GM18909 (cell line): ENCODE results near the gene MYH7B.

ENCODE experiments used
- ATAC-seq: cut with Tn5 transposase; IDR thresholded peaks from one replicate; pipeline ENCODE4 v1.9.1; 2021; ENCODE audit warnings: mild to moderate bottlenecking; ENCODE audit not compliant: unreplicated experiment, poor library complexity

Gene MYH7B

GRCh38 chr20:34989118-34989517 is 33.5 kb downstream of the MYH7B start:
- no peak for ATAC-seq

- no peak for ATAC-seq
Measured at GRCh38 chr20:34989670-34990069, 34.0 kb downstream of the MYH7B start.

GRCh38 chr20:34990231-34990630 is 34.6 kb downstream of the MYH7B start:
- no peak for ATAC-seq

DNA sequence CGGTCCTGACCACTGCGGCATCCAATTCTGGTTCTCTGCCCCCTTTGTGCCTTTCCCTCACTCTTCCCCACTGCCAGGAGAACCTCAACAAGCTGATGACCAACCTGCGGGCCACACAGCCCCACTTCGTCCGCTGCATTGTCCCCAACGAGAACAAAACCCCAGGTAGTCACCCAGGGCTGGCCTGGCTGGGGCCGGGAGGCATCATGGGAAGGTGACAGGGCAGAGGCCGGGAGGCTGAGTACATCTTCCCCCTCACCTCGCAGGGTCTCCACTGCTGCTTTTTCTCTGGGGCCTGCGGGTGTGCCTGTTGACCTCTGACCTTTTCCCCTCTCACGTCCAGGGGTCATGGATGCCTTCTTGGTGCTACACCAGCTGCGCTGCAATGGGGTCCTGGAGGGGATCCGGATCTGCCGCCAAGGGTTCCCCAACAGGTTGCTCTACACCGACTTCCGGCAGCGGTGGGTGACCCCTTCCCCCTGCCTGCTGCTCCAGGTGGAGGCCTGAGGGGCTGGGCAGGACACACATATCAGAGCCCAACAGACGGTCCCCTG is 35.1 kb downstream of the MYH7B start:
- no peak for ATAC-seq

DNA sequence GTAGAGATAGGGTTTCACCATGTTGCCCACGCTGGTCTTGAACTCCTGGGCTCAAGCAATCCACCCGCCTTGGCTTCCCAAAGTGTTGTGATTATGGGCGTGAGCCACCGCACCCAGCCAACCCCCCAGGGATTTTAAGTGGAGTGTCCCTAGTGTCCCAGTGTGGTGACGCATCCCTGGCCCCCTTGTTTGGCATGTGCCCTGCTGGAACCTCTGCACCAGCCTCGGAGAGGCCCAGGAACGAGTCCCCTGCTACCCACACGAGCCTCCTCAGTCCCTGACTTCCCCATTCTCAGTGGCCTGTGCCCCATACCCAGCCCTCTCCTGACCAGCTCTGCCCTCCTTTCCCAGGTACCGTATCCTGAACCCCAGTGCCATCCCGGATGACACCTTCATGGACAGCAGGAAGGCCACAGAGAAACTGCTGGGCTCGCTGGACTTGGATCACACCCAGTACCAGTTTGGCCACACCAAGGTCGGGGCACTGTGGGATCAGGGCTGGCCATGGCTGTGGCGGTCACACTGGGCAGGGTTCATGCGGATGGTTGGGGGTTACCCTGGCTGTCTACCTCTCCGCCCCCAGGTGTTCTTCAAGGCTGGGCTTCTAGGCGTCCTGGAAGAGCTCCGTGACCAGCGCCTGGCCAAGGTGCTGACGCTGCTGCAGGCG is 37.2 kb downstream of the MYH7B start:
- no peak for ATAC-seq

GRCh38 chr20:34993941-34994508 is 38.4 kb downstream of the MYH7B start:
- ATAC-seq = no peak

- no peak for ATAC-seq
Measured at GRCh38 chr20:34994509-34995131, 39.0 kb downstream of the MYH7B start.

DNA sequence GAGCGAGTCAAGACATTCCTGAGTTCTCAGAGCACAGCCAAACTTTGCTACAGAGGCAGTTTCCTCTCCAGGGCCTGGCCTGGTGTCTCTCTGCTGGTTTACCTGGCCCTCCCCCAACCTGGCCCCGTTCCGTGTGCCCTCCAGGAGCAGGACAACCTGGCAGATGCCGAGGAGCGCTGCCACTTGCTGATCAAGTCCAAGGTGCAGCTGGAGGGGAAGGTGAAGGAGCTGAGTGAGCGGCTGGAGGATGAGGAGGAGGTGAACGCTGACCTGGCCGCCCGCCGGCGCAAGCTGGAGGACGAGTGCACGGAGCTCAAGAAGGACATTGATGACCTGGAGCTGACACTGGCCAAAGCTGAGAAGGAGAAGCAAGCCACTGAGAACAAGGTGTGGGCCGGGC is 39.5 kb downstream of the MYH7B start:
- ATAC-seq = no peak

GRCh38 chr20:34995696-34996095 is 40.0 kb downstream of the MYH7B start:
- ATAC-seq = no peak

DNA sequence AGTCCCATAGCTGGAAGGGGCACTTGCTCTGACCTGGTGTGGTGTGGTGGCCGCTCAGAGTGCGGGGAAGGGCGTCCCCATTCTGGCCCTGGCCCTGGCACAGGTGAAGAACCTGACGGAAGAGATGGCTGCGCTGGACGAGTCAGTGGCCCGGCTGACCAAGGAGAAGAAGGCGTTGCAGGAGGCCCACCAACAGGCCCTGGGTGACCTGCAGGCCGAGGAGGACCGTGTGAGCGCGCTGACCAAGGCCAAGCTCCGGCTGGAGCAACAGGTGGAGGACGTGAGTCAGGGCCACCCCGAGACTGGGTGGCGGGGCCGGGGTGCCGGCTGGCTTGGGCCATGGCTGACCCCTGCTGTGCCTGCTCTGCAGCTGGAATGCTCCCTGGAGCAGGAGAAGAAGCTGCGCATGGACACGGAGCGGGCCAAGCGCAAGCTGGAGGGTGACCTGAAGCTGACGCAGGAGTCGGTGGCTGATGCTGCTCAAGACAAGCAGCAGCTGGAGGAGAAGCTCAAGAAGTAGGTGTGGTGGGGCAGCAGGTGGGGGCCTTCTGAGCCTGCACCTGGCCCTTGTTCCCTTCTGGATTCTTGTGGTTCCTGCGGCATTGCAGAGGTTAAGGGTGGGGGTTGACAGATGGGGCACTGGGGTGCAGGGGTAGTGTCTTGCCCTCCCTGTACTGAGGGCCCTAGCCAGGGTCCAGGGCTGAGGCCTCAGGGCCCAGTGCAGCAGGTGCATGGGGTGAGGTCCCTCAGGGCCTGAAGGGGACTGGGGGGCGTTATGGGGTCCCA is 40.8 kb downstream of the MYH7B start:
- ATAC-seq = no peak

- ATAC-seq = no peak
Measured at GRCh38 chr20:34997131-34997561, 41.5 kb downstream of the MYH7B start.

DNA sequence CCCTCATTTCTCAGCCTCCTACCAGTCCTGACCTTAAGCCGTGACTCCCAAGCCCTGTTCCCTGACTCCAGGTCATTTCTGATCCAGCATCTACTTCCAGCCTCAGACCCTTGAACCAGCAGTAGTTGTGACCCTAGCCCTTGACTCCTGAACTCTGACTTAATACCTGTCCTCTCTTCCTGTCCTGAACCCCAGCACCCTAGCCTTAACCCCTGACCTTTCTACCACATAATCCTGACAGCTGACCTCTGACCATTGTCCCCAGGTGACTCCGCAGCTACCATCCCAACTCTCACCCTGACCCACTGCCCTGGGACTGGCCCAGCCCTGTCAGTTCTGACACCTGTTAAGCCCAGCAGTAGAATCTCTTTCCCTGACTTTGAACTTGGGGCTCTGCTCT is 42.1 kb downstream of the MYH7B start:
- no peak for ATAC-seq

DNA sequence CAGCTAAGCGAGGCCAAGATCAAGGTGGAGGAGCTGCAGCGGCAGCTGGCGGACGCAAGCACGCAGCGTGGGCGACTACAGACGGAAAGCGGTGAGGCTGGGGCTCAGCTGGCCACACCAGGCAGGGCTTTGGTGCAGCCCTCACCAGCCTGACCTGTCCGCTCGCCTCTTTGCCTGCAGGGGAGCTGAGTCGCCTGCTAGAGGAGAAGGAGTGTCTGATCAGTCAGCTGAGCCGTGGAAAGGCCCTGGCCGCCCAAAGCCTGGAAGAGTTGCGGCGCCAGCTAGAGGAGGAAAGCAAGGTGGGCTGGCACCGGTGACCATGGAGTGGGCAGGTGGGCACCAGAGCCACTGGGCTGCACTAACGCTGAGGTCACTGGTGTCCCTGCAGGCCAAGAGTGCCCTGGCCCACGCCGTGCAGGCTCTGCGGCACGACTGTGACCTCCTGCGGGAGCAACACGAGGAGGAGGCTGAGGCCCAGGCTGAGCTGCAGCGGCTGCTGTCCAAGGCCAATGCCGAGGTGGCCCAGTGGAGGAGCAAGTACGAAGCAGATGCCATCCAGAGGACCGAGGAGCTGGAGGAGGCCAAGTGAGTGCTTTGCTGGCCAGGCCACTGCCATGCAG is 42.8 kb downstream of the MYH7B start:
- ATAC-seq = no peak

DNA sequence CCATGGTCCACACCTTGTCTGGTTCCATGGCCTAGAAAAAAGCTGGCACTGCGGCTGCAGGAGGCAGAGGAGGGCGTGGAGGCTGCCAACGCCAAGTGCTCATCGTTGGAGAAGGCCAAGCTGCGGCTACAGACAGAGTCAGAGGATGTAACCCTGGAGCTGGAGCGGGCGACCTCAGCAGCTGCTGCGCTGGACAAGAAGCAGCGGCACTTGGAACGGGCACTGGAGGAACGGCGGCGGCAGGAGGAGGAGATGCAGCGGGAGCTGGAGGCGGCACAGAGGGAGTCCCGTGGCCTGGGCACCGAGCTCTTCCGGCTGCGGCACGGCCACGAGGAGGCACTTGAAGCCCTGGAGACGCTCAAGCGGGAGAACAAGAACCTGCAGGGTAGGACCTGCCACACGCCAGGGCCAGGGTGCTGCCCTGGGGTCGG is 43.4 kb downstream of the MYH7B start:
- ATAC-seq = no peak

GRCh38 chr20:34999782-35000181 is 44.1 kb downstream of the MYH7B start:
- no peak for ATAC-seq

- ATAC-seq = no peak
Measured at GRCh38 chr20:35000311-35000921, 44.7 kb downstream of the MYH7B start.

DNA sequence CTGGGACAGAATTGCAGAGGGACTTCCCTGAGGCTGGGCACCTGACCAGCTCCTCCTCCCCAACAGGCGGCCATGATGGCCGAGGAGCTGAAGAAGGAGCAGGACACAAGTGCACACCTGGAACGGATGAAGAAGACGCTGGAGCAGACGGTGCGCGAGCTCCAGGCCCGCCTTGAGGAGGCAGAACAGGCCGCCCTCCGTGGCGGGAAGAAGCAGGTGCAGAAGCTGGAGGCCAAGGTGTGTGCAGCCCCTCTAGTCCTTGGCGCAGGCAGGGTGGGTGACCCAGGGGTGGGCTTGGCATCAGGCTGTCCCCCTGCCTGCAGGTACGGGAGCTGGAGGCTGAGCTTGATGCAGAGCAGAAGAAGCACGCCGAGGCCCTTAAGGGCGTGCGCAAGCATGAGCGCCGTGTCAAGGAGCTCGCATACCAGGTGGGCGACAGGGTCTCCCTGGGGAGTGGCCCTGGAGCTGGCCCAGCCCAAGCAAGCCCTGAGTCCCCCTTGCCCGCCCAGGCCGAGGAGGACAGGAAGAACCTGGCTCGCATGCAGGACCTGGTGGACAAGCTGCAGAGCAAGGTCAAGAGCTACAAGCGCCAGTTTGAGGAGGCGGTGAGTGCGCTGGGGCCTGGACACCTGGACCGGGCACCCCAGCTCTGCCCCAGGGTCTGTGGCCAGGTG is 45.4 kb downstream of the MYH7B start:
- no peak for ATAC-seq

- ATAC-seq = no peak
Measured at GRCh38 chr20:35001596-35002362, 46.1 kb downstream of the MYH7B start.
